HG02981 (cell line): ENCODE results near the gene SIPA1.

Experiments used
- ATAC-seq: cut with Tn5 transposase; IDR thresholded peaks from one replicate; pipeline ENCODE4 v1.9.1; 2021; ENCODE audit warnings: mild to moderate bottlenecking, moderate library complexity; ENCODE audit not compliant: unreplicated experiment

Gene SIPA1

DNA sequence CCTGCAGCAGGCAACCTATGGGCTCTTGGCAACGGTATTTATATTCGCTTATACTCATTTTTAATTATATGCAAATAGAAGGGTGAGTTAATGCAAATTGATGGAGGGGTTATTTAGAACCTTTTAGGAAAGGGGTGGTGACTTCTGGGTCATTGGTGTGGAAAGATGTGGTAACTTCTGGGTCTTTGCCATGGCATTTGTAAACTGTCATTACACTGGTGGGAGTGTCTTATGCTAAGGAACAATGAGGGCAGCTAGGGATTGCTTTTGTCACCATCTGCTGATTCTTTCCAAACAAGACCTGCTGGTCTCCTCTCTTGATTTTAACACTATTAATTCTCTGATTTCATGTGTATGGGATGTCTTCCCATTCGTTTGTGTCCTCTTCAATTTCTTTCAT is 62.5 kb downstream of the SIPA1 start:
- ATAC-seq, result no peak
